DOHH2 (cell line): ENCODE data around the gene ALDH1L1.

Experiments
- CTCF ChIP-seq: fragments of 200-600 bp; sonication (generic); IDR thresholded peaks from one replicate; pipeline ENCODE4 v1.5.1; 2014; ENCODE audit warnings: antibody characterized with exemption, mild to moderate bottlenecking, low read depth, low read length; ENCODE audit not compliant: poor library complexity, severe bottlenecking
- EZH2phosphoT487 ChIP-seq: fragments of 200-600 bp; sonication (generic); IDR thresholded peaks from 2 replicates; pipeline ENCODE4 v1.6.1; 2017; ENCODE audit warnings: borderline replicate concordance, mild to moderate bottlenecking, antibody characterized with exemption, low read length, moderate library complexity, mixed read lengths

GRCh38 chr3:126057936-126058335, 122.5 kb downstream of the ALDH1L1 start:
- TF ChIP-seq CTCF, result no peak
- TF ChIP-seq EZH2phosphoT487, result no peak
